GM18909 (cell line): ENCODE data around the gene POMGNT1.

Source experiments
- ATAC-seq: cut with Tn5 transposase; IDR thresholded peaks from one replicate; pipeline ENCODE4 v1.9.1; 2021; ENCODE audit warnings: mild to moderate bottlenecking; ENCODE audit not compliant: unreplicated experiment, poor library complexity

Gene POMGNT1

GRCh38 chr1:46159516-46159915 is 38.7 kb downstream of the POMGNT1 start:
- ATAC-seq: no peak

GRCh38 chr1:46158312-46159281 is 39.6 kb downstream of the POMGNT1 start:
- peak; percentile 83 for ATAC-seq

- ATAC-seq: no peak
These were observed 40.3 kb downstream of the POMGNT1 start for GRCh38 chr1:46157916-46158311.

- no peak for ATAC-seq
These were observed 44.5 kb downstream of the POMGNT1 start for GRCh38 chr1:46153732-46154131.

- no peak for ATAC-seq
These were observed 45.0 kb downstream of the POMGNT1 start for GRCh38 chr1:46153228-46153627.

- ATAC-seq: no peak
These were observed 46.2 kb downstream of the POMGNT1 start for GRCh38 chr1:46152016-46152415.

DNA sequence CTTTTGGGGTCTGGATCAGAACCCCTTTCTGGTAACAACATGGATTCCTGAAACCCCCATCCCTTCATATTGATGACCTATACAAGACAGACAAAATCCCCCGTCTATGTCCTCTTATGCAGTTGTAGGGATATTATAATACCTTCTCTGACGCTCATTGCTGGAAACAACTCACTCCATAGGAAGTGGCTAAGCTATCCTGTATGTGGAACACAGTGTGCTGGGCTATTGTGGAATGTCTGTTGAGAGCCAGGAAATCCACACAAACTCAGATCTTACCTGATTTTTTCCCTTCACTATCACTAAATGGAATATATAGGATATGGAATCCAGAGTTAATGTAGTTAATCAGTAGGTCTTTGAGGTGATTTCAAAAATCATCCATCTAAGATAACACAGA is 48.1 kb downstream of the POMGNT1 start:
- no peak for ATAC-seq

DNA sequence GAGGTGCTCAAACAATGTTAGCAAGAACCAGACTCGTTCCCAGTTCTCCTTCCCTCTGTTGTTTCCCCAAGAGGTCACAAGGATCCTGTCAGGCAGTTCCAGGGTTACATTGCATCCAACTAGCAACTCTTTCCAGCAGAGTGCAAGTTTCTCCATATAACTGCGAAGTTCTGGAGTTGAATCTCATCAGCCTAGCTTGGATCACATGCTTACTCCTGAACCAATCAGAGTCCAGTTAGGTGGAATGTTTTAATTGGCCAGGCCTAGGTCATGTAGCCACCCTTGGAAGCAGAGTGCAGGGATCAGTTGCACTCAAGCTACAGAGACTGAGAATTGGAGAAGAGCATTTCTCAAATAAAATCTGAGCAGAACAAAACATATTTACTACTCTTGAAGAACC is 49.9 kb downstream of the POMGNT1 start:
- no peak for ATAC-seq
